ENCODE measurements around the gene NLE1.

DNA sequence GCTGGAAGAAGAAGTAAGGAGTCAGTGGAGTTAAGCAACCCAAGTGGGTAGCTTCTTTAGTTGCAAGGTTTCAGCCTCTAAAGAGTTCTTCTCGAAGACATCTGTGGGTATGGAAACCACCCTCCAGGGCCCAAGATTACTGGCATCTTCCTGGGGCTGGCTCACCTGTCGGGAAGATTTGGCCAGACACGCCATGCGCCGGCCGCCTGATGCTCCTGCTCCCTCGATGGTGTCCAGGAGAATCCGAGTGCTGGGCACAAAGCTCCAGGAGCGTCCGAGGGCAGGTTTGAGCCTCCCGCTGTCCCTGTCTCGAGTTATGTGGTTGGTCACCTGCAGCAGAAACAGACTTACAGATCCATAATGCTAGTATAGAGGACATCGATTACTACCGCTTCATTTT, 41.1 kb downstream of the NLE1 start:
- no peak for TF ChIP-seq EZH2phosphoT487 (IDR thresholded peaks at IDR 0.05; ENCODE audit: insufficient read depth, low read depth)
- TF ChIP-seq EZH2 (IDR thresholded peaks at IDR 0.05; ENCODE audit: insufficient read depth, poor library complexity, severe bottlenecking): no peak

All from GM23248 (cell line).